Activated B cell treated with CpG ODN at 0.5 μM for 24 hours (primary cell): ENCODE measurements around the gene PNPLA7. TPM values are rescaled to one million over a fixed set of nuclear protein-coding genes. Genes with fewer than 3 reads are reported as not detected.

Source experiments
- ATAC-seq: fragments of 200-7000 bp; cut with Tn5 transposase; one replicate; pipeline ENCODE4 v1.10.0; 2021; ENCODE audit warnings: low read depth, mild to moderate bottlenecking, moderate library complexity
- CTCF ChIA-PET: fragments of 350-600 bp; sonication (Branson Sonifier 250); formaldehyde crosslinking; loops from one replicate; lab custom pipeline; 2021; ENCODE audit warnings: antibody characterized with exemption; lab: Charles Lee
- POLR2A ChIA-PET: fragments of 350-600 bp; sonication (Branson Sonifier 250); formaldehyde crosslinking; loops from one replicate; lab custom pipeline; 2021; ENCODE audit warnings: antibody characterized with exemption; lab: Charles Lee
- DNase-seq: peaks from one replicate; pipeline ENCODE4 v3.0.0; 2022
- H3K27ac Mint-ChIP-seq: one replicate; pipeline ENCODE4 v1.8.0; 2020; ENCODE audit warnings: mixed read lengths
- H3K27me3 Mint-ChIP-seq: one replicate; pipeline ENCODE4 v1.8.0; 2021; ENCODE audit warnings: mixed read lengths
- H3K36me3 Mint-ChIP-seq: one replicate; pipeline ENCODE4 v1.8.0; 2021; ENCODE audit warnings: low read depth, mixed read lengths
- H3K4me1 Mint-ChIP-seq: one replicate; pipeline ENCODE4 v1.8.0; 2021; ENCODE audit warnings: mixed read lengths
- H3K4me3 Mint-ChIP-seq: one replicate; pipeline ENCODE4 v1.8.0; 2020; ENCODE audit warnings: mild to moderate bottlenecking, mixed read lengths
- H3K9me3 Mint-ChIP-seq: one replicate; pipeline ENCODE4 v1.8.0; 2020; ENCODE audit warnings: mixed read lengths
- intact Hi-C: fragments of 100-400 bp; cut with micrococcal nuclease; formaldehyde crosslinking; loops from one replicate; pipeline ENCODE4 v1.15.1; 2024
- total RNA-seq: library from RNA; stranded (reverse); gene quantifications from 2 replicates; pipeline ENCODE4 v1.2.3, GENCODE V29; 2022
- TF ChIP-seq, protein P1 (sequence below): fragments of 200-600 bp; IDR thresholded peaks from one replicate; pipeline ENCODE4 v1.8.0; 2022; ENCODE audit warnings: antibody characterized with exemption, mild to moderate bottlenecking

PNPLA7 gene
- total RNA-seq, 1 donor from 2014 or later, result 5.5 TPM

DNA sequence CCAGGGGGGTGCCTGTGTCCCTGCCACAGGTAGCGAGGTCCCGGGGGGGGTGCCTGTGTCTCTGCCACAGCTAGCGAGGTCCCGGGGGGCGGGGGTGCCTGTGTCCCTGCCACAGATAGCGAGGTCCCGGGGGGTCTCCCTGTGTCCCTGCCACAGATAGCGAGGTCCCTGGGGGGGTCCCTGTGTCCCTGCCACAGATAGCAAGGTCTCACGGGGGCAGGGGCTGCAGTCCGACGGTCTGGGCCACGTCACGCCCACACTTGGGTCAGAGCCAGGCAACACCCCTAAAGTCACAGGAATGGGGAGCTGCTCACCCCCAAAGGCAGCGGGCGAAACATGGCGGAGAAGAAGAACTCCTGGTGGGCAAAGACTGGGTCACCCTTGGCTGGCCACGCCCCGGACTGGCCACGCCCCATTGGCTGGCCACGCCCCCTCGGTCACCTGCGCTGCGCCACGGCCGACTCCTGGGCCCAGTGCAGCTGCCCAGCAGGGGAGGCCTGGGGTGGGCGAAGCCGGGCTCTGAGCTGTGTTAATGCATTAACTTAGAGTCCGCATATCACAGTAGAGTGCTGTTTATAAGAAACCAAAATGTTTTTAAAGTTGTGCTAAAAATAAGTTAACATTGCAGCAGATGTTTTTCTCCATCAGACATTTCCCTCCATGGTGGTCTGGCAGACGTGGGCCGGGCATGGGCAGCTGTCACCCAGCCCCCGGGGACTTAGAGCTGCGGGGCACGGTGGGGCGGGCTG, 120.1 kb downstream of the PNPLA7 start:
- Mint-ChIP-seq H3K9me3 (no peaks in the 10 kb centered on the region), H3K4me1 (peaks cover 13% of the 10 kb centered on the region), H3K27ac (no peak overlapping the region), H3K36me3 (no peaks in the 10 kb centered on the region), H3K27me3 (peaks cover 2% of the 10 kb centered on the region), H3K4me3 (peak overlapping the region; percentile 38)
- ATAC-seq, result peak; percentile 73
- ChIA-PET POLR2A (no interaction called here), CTCF (interaction anchor here (1.2 kb wide), 1 partner anchor 14 kb away, joined by 3 read pairs; no protein-coding TSS in a partner anchor)
- TF ChIP-seq, protein P1, sequence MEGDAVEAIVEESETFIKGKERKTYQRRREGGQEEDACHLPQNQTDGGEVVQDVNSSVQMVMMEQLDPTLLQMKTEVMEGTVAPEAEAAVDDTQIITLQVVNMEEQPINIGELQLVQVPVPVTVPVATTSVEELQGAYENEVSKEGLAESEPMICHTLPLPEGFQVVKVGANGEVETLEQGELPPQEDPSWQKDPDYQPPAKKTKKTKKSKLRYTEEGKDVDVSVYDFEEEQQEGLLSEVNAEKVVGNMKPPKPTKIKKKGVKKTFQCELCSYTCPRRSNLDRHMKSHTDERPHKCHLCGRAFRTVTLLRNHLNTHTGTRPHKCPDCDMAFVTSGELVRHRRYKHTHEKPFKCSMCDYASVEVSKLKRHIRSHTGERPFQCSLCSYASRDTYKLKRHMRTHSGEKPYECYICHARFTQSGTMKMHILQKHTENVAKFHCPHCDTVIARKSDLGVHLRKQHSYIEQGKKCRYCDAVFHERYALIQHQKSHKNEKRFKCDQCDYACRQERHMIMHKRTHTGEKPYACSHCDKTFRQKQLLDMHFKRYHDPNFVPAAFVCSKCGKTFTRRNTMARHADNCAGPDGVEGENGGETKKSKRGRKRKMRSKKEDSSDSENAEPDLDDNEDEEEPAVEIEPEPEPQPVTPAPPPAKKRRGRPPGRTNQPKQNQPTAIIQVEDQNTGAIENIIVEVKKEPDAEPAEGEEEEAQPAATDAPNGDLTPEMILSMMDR, result no peak
- DNase-seq, result peak; percentile 65
- intact Hi-C loops, result loop anchor here (2.0 kb wide), 1 partner anchor 13 kb away; no protein-coding TSS in a partner anchor

- Mint-ChIP-seq H3K4me3 (no peak overlapping the region), H3K9me3 (no peaks in the 10 kb centered on the region), H3K36me3 (no peaks in the 10 kb centered on the region), H3K27me3 (peaks cover 2% of the 10 kb centered on the region), H3K4me1 (peaks cover 15% of the 10 kb centered on the region), H3K27ac (no peak overlapping the region)
- TF ChIP-seq, protein P1, result no peak
- ChIA-PET POLR2A (no interaction called here), CTCF (no interaction called here)
- ATAC-seq (peak; percentile 18), DNase-seq (no peak)
- intact Hi-C loops, result loop anchor here (2.0 kb wide), 1 partner anchor 13 kb away; no protein-coding TSS in a partner anchor
Observed at GRCh38 chr9:137429546-137429890, 120.7 kb downstream of the PNPLA7 start.

DNA sequence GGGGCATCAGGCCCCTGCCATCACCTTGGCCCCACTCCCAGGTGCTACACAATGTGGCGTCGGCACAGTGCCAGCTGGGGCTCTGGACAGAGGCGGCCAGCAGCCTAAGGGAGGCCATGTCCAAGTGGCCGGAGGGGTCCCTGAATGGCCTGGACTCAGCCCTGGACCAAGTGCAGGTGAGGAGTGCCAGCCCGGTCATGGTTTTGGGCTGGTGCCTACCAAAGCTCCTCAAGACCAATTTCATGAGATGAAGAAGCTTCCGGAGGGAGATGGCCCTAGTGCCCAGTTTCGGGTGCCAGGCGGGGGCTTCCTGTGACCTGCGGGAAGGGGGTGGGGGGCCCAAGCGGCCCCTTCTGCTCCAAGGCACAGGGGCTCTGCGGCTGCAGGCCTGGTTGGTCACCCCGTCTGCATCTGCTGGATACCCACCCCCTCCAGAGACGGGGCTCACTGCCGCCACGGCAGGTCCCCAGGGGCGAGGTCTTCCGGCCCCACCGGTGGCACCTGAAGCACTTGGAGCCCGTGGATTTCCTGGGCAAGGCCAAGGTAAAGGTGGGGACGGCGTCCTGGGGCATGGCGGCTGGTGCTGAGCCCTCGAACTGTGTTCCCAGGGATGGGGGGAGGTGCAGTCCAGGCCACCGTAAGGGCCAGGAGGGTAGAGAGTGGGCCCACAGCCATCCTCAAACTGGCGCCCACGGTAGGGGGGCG, 121.2 kb downstream of the PNPLA7 start:
- Mint-ChIP-seq H3K4me3 (no peak overlapping the region), H3K36me3 (no peaks in the 10 kb centered on the region), H3K4me1 (peaks cover 17% of the 10 kb centered on the region), H3K27ac (no peak overlapping the region), H3K9me3 (no peaks in the 10 kb centered on the region), H3K27me3 (peaks cover 2% of the 10 kb centered on the region)
- ChIA-PET CTCF (no interaction called here), POLR2A (interaction anchor here (0.6 to 0.7 kb wide), 3 partner anchors 15 to 192 kb away, joined by 3 to 8 read pairs (median 4); no protein-coding TSS in a partner anchor)
- DNase-seq (no peak), ATAC-seq (peak; percentile 23)
- TF ChIP-seq, protein P1, result no peak
- intact Hi-C loops, result loop anchor here (2.0 kb wide), 1 partner anchor 14 kb away; no protein-coding TSS in a partner anchor

DNA sequence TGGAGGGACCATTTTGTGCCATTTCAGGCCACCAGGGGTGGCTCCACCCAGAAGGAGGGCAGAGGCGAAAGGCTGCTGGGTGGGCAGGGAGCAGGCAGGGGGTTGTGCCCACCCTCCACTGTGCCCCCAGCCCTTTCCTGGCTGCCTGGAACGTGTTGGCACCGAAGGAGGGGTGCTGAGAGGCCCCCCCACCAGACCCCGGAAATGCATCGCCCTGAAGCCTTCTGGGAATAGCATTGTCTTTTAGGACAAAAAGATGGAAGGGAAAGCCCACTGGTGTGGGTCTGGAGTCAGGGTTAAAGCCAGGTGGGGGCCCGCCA, 121.9 kb downstream of the PNPLA7 start:
- POLR2A ChIA-PET, result interaction anchor here (0.6 kb wide), 1 partner anchor 191 kb away, joined by 8 read pairs; no protein-coding TSS in a partner anchor
- CTCF ChIA-PET, result no interaction called here
- ATAC-seq, result no peak
- Mint-ChIP-seq H3K36me3 (no peaks in the 10 kb centered on the region), H3K4me1 (peaks cover 17% of the 10 kb centered on the region), H3K4me3 (no peak overlapping the region), H3K27me3 (peaks cover 2% of the 10 kb centered on the region), H3K9me3 (no peaks in the 10 kb centered on the region), H3K27ac (no peak overlapping the region)
- TF ChIP-seq, protein P1, result no peak
- no peak for DNase-seq
- intact Hi-C loops, result loop anchor here (2.0 kb wide), 1 partner anchor 15 kb away; no protein-coding TSS in a partner anchor
